Neural progenitor cell (in vitro differentiated cells): ENCODE measurements around the gene ZNF112.

Experiments
- EZH2 ChIP-seq: fragments of 200-600 bp; sonication (generic); IDR thresholded peaks from 2 replicates; pipeline ENCODE4 v1.6.1; 2017; ENCODE audit warnings: antibody characterized with exemption, mild to moderate bottlenecking, moderate library complexity
- EZH2phosphoT487 ChIP-seq: fragments of 200-600 bp; sonication (generic); IDR thresholded peaks from 2 replicates; pipeline ENCODE4 v1.6.1; 2017; ENCODE audit warnings: antibody characterized with exemption
- TF ChIP-seq, protein P1 (sequence below): fragments of 200-600 bp; sonication (generic); IDR thresholded peaks from 2 replicates; pipeline ENCODE4 v1.5.1; 2017; ENCODE audit warnings: antibody characterized with exemption, mild to moderate bottlenecking

DNA sequence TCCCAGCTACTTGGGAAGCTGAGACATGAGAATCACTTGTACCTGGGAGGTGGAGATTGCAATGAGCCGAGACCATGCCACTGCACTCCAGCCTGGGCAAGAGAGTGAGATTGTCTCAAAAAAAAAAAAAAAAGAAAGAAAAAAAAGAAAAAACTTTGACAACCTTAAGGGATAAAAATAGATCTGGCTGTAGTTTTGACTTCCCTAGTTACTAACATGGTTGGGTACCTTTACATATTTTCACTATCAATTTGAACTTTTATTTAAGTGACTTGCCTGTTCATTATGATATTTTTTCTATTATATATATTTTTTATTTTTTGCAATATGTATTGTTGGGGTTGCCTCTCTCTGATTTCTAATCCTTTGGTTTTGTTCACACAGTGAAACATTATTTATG is 43.2 kb downstream of the ZNF112 start:
- TF ChIP-seq, protein P1, sequence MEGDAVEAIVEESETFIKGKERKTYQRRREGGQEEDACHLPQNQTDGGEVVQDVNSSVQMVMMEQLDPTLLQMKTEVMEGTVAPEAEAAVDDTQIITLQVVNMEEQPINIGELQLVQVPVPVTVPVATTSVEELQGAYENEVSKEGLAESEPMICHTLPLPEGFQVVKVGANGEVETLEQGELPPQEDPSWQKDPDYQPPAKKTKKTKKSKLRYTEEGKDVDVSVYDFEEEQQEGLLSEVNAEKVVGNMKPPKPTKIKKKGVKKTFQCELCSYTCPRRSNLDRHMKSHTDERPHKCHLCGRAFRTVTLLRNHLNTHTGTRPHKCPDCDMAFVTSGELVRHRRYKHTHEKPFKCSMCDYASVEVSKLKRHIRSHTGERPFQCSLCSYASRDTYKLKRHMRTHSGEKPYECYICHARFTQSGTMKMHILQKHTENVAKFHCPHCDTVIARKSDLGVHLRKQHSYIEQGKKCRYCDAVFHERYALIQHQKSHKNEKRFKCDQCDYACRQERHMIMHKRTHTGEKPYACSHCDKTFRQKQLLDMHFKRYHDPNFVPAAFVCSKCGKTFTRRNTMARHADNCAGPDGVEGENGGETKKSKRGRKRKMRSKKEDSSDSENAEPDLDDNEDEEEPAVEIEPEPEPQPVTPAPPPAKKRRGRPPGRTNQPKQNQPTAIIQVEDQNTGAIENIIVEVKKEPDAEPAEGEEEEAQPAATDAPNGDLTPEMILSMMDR, result no peak
- TF ChIP-seq EZH2phosphoT487 (no peak), EZH2 (no peak)
